Measurements from ENCODE around the gene NDUFV2. TPM values are rescaled to one million over a fixed set of nuclear protein-coding genes. Genes with fewer than 3 reads are reported as not detected.

Gene NDUFV2
- total RNA-seq, result 100 to 1,000 TPM; 276 to 295 TPM

DNA sequence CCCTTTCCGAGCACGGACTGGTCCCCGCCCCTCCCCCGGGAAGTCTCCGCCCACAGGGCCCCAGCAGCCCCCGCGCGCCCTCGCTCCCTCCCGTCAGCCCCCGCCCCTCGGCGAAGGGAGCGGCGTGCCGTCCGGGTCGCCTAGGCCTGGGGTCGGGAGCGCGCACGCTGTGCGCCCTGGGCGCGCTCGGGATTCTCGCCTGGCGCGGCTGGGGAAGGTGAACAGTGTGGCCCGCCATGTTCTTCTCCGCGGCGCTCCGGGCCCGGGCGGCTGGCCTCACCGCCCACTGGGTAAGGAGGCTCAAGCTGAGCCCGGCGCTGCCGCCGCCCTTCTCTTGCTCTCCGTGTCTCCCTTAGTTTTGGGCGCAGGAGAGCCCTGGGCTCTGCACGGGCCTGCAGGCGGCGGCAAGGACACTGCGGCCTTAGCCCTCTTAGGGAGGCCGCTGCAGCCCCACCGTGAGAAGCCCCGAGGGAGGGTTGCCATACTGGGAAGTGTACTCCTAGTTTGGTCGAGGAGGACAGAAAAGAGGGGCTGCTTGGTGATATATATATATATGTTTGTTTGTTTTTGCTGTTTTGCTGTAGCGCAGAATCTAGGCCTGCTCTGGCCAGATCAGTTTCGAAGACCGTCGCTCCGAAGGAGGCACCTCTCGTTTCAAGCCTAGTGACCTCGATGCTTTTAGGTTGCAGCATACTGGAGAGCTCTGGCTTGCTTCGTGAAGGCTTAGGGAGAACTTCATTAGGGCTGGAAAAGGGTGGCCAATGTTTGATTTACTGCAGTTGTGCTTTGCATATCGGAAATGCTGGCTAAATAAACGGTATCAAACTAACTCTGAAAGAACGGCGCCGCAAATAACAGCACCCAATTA lies at the start of gene NDUFV2:
NDUFV2 (plus strand) TSS at position 192 of the 868 bp plus-strand sequence; CDS start at position 237, 45 bp downstream.
- H3K27me3 Mint-ChIP-seq, result no peaks in the 10 kb centered on the region
- peaks cover 41% of the 10 kb centered on the region for H3K36me3 Mint-ChIP-seq
- H3K4me3 Mint-ChIP-seq, result peak within 1 kb of the TSS; percentile 90
- ATAC-seq (peak; percentile 97 to 98), DNase-seq (ENCODE audit: low spot score) (peak; percentile 100)
- H3K9me3 Mint-ChIP-seq, result no peaks in the 10 kb centered on the region
- peak within 1 kb of the TSS; percentile 95 to 98 for H3K27ac Mint-ChIP-seq
- peaks cover 59 to 63% of the 10 kb centered on the region in 2 donors for H3K4me1 Mint-ChIP-seq (ENCODE audit: low read depth in 2 of 2)

DNA sequence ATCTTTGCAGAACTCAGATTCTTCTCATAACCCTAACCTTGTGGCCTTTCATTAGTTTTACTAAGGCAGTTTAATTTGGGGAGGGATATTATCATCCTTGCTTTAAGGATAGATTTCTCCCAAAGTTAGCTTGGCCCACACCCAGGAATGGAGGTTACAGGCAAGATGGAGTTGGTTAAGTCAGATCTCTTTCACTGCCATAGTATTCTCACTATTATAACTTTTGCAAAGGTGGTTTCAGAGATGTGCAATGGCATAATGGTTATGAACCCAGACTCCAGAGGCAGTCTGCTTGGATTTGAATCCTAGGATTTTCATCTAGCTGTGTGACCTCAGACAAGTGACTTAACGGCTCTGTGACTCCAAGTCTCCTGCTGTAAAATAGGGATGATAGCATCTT lies 48.7 kb upstream of the NDUFV2 start:
- no peak overlapping the region for H3K27ac Mint-ChIP-seq

DNA sequence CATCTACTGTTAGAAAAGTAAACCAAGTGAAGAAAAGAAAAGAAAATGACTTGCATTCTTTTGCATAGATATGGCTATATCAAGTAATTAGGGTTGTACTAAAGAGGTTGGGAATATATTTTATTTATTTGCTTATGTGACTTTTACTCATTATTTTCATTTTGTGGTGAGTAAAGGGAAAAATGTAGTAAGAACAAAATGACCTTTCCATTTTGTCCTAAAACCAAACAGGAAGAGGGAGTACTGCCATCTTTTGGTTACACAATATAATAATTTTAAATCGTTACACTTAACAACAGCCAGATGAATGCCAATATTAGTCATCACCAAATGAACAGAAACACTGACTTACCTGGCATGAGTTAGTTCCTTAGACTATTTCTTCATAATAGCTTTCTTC lies 47.3 kb upstream of the NDUFV2 start:
- H3K4me3 Mint-ChIP-seq, result no peak overlapping the region
- no peaks in the 10 kb centered on the region for H3K4me1 Mint-ChIP-seq (ENCODE audit: low read depth in 2 of 2)
- peaks cover 6% of the 10 kb centered on the region for H3K9me3 Mint-ChIP-seq
- H3K27me3 Mint-ChIP-seq, result peaks cover 2 to 13% of the 10 kb centered on the region in 2 donors
- ATAC-seq (no peak), DNase-seq (ENCODE audit: low spot score) (no peak)
- H3K36me3 Mint-ChIP-seq, result peaks cover 8% of the 10 kb centered on the region
- H3K27ac Mint-ChIP-seq, result no peak overlapping the region

More for the DNA sequence above, 48.7 kb upstream of the NDUFV2 start:
- Mint-ChIP-seq H3K4me1 (ENCODE audit: low read depth in 2 of 2) (peaks cover 3 to 4% of the 10 kb centered on the region in 2 donors), H3K36me3 (peaks cover 12% of the 10 kb centered on the region), H3K4me3 (no peak overlapping the region), H3K27me3 (peaks cover 2 to 8% of the 10 kb centered on the region in 2 donors), H3K9me3 (peaks cover 8% of the 10 kb centered on the region)
- DNase-seq (ENCODE audit: low spot score), result no peak
- no peak for ATAC-seq

DNA sequence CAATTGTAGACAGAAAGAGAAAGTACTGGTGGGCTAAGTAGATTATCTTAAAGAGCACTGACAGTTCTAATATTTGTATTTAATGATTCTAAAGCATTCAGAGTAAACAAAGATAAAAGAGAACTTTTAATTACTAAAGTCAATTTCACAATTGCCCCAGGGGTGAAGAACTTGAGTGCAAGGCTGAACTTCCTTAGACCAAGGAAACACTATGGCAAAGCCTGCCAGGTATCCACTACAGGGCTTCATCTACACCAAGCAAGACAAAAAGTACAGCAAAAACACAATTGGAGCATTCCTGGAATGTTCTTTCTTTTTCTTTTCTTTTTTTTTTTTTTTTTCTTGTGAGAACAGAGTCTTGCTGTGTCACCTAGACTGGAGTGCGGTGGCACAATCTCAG lies 46.9 kb upstream of the NDUFV2 start:
- peaks cover 2 to 13% of the 10 kb centered on the region in 2 donors for H3K27me3 Mint-ChIP-seq
- ATAC-seq (no peak), DNase-seq (ENCODE audit: low spot score) (no peak)
- H3K4me3 Mint-ChIP-seq, result no peak overlapping the region
- H3K27ac Mint-ChIP-seq, result no peak overlapping the region
- H3K4me1 Mint-ChIP-seq (ENCODE audit: low read depth in 2 of 2), result no peaks in the 10 kb centered on the region
- peaks cover 4% of the 10 kb centered on the region for H3K9me3 Mint-ChIP-seq
- H3K36me3 Mint-ChIP-seq, result peaks cover 4% of the 10 kb centered on the region

DNA sequence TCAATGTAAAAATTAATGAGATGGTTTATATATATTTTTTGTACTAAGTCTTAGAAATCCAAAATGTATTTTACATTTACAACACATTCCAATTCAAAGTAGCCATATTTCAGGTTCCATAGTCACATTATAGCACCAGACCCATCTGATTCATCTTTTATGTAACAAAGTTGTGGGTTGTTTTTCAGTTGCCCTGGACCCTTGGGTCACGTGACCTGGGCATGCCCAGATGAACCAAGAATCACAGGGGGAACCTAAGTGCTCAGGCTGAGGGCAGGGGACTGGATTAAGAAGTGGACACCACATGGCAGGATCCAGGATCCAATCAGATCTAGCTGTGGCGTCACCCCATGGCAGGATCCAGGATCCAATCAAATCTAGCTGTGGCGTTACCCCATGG lies 44.9 kb upstream of the NDUFV2 start:
- Mint-ChIP-seq H3K27me3 (peaks cover 5 to 13% of the 10 kb centered on the region in 2 donors), H3K36me3 (no peaks in the 10 kb centered on the region), H3K9me3 (no peaks in the 10 kb centered on the region), H3K4me1 (ENCODE audit: low read depth in 2 of 2) (peaks cover 0 to 3% of the 10 kb centered on the region in 2 donors), H3K27ac (no peak overlapping the region), H3K4me3 (no peak overlapping the region)
- DNase-seq (ENCODE audit: low spot score), result no peak
- ATAC-seq, result no peak

DNA sequence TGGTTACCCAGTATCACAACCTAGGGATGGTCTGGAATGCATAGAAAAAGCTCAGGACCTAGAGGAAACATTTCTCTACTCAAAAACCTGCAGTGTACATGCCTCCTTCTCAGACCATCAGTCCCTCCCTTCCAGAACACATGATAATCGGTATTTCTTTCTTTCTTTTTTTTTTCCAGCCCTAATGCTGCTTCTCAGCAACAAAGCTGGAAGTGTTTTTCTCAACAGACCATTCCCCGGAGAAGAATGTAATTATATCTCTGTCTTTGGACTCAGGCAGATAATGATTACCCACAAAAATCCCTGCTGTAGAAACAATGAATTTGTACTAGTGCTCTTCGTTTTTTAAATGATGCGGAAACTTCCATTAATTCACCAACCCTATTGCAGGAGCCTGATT lies 44.1 kb upstream of the NDUFV2 start:
- ATAC-seq, result no peak
- Mint-ChIP-seq H3K4me1 (ENCODE audit: low read depth in 2 of 2) (peaks cover 0 to 3% of the 10 kb centered on the region in 2 donors), H3K27ac (no peak overlapping the region), H3K27me3 (peaks cover 5 to 13% of the 10 kb centered on the region in 2 donors), H3K36me3 (no peaks in the 10 kb centered on the region), H3K9me3 (no peaks in the 10 kb centered on the region), H3K4me3 (no peak overlapping the region)
- no peak for DNase-seq (ENCODE audit: low spot score)

DNA sequence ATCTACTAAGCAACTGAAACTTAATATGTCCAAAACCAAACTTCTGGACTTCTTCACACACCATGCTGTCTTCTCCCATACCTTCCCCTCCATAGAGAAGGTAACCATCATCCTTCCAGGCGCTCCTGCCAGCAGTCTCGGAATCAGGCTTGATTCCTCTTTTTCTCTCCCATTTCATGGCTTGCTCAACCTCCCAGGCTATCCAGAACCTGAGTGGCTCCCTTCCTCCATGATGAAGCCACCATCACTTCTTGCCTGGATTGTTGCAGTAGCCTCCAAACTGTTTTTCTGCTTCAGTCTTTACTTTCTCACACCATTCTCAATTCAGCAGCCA lies 40.1 kb upstream of the NDUFV2 start:
- H3K4me3 Mint-ChIP-seq, result no peak overlapping the region
- no peaks in the 10 kb centered on the region for H3K9me3 Mint-ChIP-seq
- peaks cover 5 to 12% of the 10 kb centered on the region in 2 donors for H3K4me1 Mint-ChIP-seq (ENCODE audit: low read depth in 2 of 2)
- H3K27me3 Mint-ChIP-seq, result peaks cover 5 to 13% of the 10 kb centered on the region in 2 donors
- no peak for ATAC-seq
- H3K27ac Mint-ChIP-seq, result no peak overlapping the region
- H3K36me3 Mint-ChIP-seq, result no peaks in the 10 kb centered on the region
- no peak for DNase-seq (ENCODE audit: low spot score)

DNA sequence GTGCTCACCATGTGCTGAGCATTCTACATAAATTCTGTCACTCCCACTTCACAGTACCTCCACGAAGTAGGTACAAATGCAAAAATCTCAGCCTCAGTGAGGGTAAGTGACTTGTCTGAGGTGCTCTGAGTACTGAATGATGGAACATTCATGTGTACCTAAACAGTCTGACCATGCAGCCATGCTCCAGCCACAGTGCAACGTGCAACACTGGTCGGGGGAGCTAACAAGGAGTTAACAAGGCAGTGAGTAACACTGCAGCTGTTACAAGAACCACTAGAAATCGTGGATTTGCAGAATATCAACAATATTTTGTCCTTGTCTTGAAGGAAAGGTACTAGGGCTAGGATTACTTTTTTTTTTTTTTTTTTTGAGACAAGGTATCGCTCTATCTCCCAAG lies 36.6 kb upstream of the NDUFV2 start:
- H3K4me3 Mint-ChIP-seq, result no peak overlapping the region
- H3K27me3 Mint-ChIP-seq, result peaks cover 0 to 3% of the 10 kb centered on the region in 2 donors
- ATAC-seq (no peak), DNase-seq (ENCODE audit: low spot score) (no peak)
- peaks cover 11 to 23% of the 10 kb centered on the region in 2 donors for H3K4me1 Mint-ChIP-seq (ENCODE audit: low read depth in 2 of 2)
- H3K27ac Mint-ChIP-seq, result no peak overlapping the region
- no peaks in the 10 kb centered on the region for H3K36me3 Mint-ChIP-seq
- no peaks in the 10 kb centered on the region for H3K9me3 Mint-ChIP-seq

DNA sequence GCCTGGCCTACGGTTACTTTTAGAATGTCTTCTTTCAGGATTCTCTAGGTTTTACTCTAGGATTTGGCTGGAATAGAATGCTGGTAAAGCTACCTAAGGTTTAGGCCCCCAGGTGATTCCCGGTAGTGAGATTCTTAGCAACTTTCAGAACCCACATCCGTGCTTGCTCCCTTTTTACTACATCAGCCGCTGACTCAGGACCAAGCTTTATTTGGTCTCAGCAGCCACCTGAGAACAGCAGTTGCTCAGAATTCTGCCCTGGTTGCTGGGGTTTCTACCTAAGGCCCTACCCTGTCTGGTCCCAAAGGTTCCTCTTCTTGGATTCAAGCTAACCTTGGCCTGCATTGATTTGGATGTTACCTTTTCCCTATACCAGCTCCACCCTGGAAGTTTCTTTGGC lies 36.1 kb upstream of the NDUFV2 start:
- H3K4me1 Mint-ChIP-seq (ENCODE audit: low read depth in 2 of 2), result peaks cover 11 to 23% of the 10 kb centered on the region in 2 donors
- H3K9me3 Mint-ChIP-seq, result no peaks in the 10 kb centered on the region
- H3K36me3 Mint-ChIP-seq, result no peaks in the 10 kb centered on the region
- peaks cover 0 to 3% of the 10 kb centered on the region in 2 donors for H3K27me3 Mint-ChIP-seq
- ATAC-seq, result no peak
- peak overlapping the region in 1 of 2 donors; percentile 40 for H3K27ac Mint-ChIP-seq
- no peak overlapping the region for H3K4me3 Mint-ChIP-seq
- no peak for DNase-seq (ENCODE audit: low spot score)

DNA sequence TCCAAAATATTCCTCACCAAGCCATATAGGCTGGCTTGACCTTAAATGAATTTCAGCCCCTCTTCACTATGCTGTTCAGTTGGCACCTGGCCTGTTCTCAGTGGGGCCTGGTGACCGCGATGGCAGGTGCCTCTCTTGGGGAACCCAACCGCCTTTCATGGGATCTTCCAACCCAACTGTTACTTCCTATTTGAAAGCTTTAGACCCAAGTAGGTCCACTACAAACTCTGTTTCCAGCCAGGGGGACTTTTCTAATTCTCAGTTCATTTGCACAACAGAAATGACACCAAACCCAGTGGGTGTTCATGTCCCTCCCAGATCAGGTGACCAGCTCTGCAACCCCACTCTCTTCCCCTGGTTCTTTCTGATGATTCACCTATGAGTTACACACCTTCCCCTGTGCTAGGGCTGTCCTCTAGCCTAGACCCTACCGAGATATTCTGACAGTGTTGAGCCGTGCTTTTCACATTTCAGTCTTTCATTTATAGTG lies 35.6 kb upstream of the NDUFV2 start:
- Mint-ChIP-seq H3K27me3 (peaks cover 0 to 3% of the 10 kb centered on the region in 2 donors), H3K4me3 (no peak overlapping the region), H3K9me3 (no peaks in the 10 kb centered on the region), H3K27ac (peak overlapping the region in 1 of 2 donors; percentile 40), H3K36me3 (no peaks in the 10 kb centered on the region), H3K4me1 (ENCODE audit: low read depth in 2 of 2) (peaks cover 11 to 23% of the 10 kb centered on the region in 2 donors)
- ATAC-seq, result peak in 1 of 2 donors; percentile 57
- DNase-seq (ENCODE audit: low spot score), result no peak

DNA sequence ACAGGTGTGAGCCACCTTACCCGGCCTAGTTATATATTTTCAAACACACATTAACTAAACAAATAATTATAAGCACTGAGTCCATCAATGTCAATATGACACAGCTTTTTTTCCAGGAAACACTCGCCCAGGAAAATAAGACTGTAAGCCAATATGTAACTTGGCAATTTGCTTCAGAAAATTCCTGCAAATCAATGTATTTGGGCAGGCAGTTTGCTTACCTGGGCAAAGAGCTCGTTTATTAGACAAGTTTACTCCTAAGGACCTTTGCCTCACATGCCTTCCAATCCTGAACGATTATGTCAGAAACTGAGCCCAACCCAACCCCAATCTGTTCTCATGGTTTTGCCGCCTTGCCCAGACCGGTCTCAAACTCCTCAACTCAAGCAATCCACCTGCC lies 34.7 kb upstream of the NDUFV2 start:
- H3K27ac Mint-ChIP-seq, result peak overlapping the region in 1 of 2 donors; percentile 6
- DNase-seq (ENCODE audit: low spot score) (no peak), ATAC-seq (no peak)
- no peaks in the 10 kb centered on the region for H3K27me3 Mint-ChIP-seq
- no peak overlapping the region for H3K4me3 Mint-ChIP-seq
- no peaks in the 10 kb centered on the region for H3K36me3 Mint-ChIP-seq
- H3K9me3 Mint-ChIP-seq, result no peaks in the 10 kb centered on the region
- H3K4me1 Mint-ChIP-seq (ENCODE audit: low read depth in 2 of 2), result peaks cover 11 to 21% of the 10 kb centered on the region in 2 donors

DNA sequence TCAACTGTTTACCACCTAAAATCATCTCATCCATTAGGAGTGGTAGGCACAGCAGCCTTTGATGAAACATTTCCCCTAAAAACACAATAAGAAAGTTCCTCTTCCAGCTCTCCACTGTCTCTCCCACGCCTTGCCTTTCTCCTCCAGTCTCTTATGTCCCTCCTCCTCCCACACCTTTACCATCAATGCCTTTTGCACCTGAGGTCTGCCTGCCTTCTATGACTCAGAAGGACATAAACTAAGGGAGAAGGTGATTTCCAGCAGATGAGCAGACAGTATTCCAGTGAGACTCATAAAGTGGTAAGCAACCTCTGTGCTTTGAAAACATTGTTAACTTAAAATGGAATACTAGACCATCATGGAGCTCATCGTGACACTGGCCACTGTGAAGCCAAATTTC lies 34.2 kb upstream of the NDUFV2 start:
- H3K4me1 Mint-ChIP-seq (ENCODE audit: low read depth in 2 of 2), result peaks cover 15 to 26% of the 10 kb centered on the region in 2 donors
- H3K27ac Mint-ChIP-seq, result peak overlapping the region in 1 of 2 donors; percentile 6
- ATAC-seq (no peak), DNase-seq (ENCODE audit: low spot score) (no peak)
- no peak overlapping the region for H3K4me3 Mint-ChIP-seq
- H3K27me3 Mint-ChIP-seq, result no peaks in the 10 kb centered on the region
- H3K36me3 Mint-ChIP-seq, result no peaks in the 10 kb centered on the region
- no peaks in the 10 kb centered on the region for H3K9me3 Mint-ChIP-seq

DNA sequence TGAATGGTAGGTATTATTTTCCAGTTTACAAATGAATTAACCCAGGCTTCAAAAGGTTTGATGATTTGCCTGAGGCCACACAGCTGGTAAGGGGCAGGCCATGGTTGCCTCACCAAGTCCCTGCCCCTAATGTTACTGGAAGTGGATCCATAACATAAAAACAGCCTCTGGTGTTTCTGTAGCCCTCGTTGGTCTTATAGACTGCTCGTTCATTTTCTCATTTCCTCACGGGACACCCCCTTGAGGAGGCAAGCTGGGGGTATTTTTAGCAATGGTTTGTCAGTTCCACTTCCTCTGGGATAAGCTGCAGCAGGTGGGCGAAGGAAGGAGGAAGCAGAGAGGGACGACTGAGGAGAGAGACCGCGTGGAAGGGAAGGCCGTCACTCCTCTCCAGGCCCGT lies 32.9 kb upstream of the NDUFV2 start:
- DNase-seq (ENCODE audit: low spot score) (no peak), ATAC-seq (no peak)
- peak overlapping the region; percentile 46 to 79 for H3K27ac Mint-ChIP-seq
- H3K4me1 Mint-ChIP-seq (ENCODE audit: low read depth in 2 of 2), result peaks cover 27 to 35% of the 10 kb centered on the region in 2 donors
- no peaks in the 10 kb centered on the region for H3K27me3 Mint-ChIP-seq
- H3K4me3 Mint-ChIP-seq, result peak overlapping the region; percentile 23
- H3K36me3 Mint-ChIP-seq, result no peaks in the 10 kb centered on the region
- no peaks in the 10 kb centered on the region for H3K9me3 Mint-ChIP-seq

DNA sequence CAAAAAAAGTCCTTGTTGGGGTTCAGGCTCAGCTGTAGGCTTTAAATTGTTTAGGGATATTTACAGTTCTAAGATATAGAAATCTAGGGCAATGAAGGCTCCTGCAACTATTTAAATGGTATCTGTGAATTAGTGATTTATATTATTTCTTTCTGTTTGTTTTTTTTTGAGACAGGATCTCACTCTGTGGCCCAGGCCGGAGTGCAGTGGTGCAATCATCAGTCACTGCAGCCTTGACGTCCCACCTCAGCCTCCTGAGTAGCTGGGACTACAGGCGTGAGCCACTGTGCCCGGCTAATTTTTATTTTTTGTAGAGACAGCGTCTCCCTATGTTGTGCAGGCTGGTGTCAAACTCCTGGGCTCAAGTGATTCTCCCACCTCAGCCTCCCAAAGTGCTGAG lies 32.3 kb upstream of the NDUFV2 start:
- peak overlapping the region; percentile 23 for H3K4me3 Mint-ChIP-seq
- no peaks in the 10 kb centered on the region for H3K9me3 Mint-ChIP-seq
- ATAC-seq (no peak), DNase-seq (ENCODE audit: low spot score) (no peak)
- H3K4me1 Mint-ChIP-seq (ENCODE audit: low read depth in 2 of 2), result peaks cover 29 to 36% of the 10 kb centered on the region in 2 donors
- H3K36me3 Mint-ChIP-seq, result peaks cover 2% of the 10 kb centered on the region
- peak overlapping the region; percentile 46 to 79 for H3K27ac Mint-ChIP-seq
- H3K27me3 Mint-ChIP-seq, result no peaks in the 10 kb centered on the region
